Esophagus muscularis mucosa (tissue), 3 donors: ENCODE data around the gene LPCAT1.

Experiments
- POLR2AphosphoS5 ChIP-seq, 2 donors: sonication (generic); formaldehyde crosslinking; IDR thresholded peaks; one replicate each; pipeline ENCODE4 v1.6.1; 2017; ENCODE audit warnings: antibody characterized with exemption in 2 of 2
- TF ChIP-seq, protein P1 (sequence below), 3 experiments: fragments of 200-600 bp in 2 of 3; fragments of 450-650 bp in 1 of 3; sonication (generic) in 2 of 3; IDR thresholded peaks; one replicate each; pipeline ENCODE4 v1.5.1; 2017 to 2019; ENCODE audit warnings: antibody characterized with exemption in 3 of 3, mild to moderate bottlenecking in 2 of 3, moderate library complexity in 1 of 3

DNA sequence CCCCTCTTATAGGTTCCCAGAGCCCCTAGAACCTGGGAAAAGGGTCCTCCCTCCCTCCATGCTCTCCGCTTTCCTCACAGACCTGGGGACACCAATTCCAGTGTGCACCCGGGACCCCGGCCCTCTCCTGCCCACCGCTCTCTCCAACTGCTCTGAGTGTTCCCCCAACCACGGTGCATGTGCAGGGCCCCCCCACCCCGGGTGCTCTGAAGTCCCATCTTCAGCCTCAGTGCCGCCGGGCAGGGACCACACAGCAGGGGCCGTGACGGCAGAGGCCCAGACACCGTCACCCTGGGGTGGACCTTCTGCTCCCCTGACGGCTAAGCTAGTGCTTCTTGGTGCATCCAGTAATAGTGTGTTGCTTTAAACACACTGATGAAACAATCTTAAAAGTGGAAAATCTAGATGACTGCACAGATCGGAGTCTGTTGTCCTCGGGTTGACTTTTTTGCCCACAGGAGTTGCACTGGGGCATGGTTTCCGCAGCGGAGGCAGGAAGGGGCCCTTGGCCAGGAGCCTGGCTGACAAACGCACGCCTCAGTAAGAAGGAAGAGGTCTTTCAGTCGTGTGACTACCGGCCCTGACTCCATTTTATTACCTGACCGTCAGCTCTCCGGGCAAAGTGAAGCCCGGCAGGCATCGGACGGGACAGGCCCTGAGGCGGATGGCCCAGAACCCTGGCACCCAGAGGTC, 42.3 kb downstream of the LPCAT1 start:
- no peak for TF ChIP-seq POLR2AphosphoS5 (IDR thresholded peaks at IDR 0.05)
- TF ChIP-seq, protein P1, sequence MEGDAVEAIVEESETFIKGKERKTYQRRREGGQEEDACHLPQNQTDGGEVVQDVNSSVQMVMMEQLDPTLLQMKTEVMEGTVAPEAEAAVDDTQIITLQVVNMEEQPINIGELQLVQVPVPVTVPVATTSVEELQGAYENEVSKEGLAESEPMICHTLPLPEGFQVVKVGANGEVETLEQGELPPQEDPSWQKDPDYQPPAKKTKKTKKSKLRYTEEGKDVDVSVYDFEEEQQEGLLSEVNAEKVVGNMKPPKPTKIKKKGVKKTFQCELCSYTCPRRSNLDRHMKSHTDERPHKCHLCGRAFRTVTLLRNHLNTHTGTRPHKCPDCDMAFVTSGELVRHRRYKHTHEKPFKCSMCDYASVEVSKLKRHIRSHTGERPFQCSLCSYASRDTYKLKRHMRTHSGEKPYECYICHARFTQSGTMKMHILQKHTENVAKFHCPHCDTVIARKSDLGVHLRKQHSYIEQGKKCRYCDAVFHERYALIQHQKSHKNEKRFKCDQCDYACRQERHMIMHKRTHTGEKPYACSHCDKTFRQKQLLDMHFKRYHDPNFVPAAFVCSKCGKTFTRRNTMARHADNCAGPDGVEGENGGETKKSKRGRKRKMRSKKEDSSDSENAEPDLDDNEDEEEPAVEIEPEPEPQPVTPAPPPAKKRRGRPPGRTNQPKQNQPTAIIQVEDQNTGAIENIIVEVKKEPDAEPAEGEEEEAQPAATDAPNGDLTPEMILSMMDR (IDR thresholded peaks at IDR 0.05): no peak
